NCI-H2029 (cell line): ENCODE measurements around the gene C1orf210.
A peak's percentile ranks its signal among the peaks of the same experiment; 100 is the strongest.

Source experiments
- DNase-seq: peaks from one replicate; lab custom pipeline; 2025; lab: John Stamatoyannopoulos, UW

The C1orf210 gene

GRCh38 chr1:43294761-43295160, 9.4 kb upstream of the C1orf210 start:
- DNase-seq: no peak

GRCh38 chr1:43293896-43294760, 8.7 kb upstream of the C1orf210 start:
- no peak for DNase-seq

- DNase-seq: no peak
These were observed 7.8 kb upstream of the C1orf210 start for GRCh38 chr1:43293176-43293575.

- DNase-seq: no peak
These were observed 7.3 kb upstream of the C1orf210 start for GRCh38 chr1:43292679-43293078.

DNA sequence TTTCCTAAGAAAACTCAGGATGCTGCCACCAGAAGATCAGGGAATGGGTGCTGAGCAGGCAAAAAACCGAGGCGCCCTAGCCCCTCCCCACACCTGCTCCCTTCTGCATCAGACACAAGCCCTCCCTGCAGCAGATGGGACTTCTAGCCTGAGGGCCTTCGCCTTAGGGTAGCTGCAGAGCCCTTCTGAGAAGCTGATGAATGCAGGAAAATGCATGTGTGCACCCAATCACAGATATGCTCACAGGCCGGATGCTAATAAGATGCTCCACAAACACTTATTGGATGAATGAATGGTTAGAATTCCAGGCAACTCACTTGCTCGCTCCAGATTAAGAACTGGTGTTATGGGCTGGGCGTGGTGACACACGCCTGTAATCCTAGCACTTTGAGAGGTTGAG, 6.8 kb upstream of the C1orf210 start:
- DNase-seq: no peak

GRCh38 chr1:43288785-43289706, 3.7 kb upstream of the C1orf210 start:
- no peak for DNase-seq

- no peak for DNase-seq
These were observed 2.8 kb upstream of the C1orf210 start for GRCh38 chr1:43288058-43288784.

- DNase-seq: no peak
These were observed 1.2 kb upstream of the C1orf210 start for GRCh38 chr1:43286533-43286932.

- DNase-seq: no peak
These were observed 734 bp upstream of the C1orf210 start for GRCh38 chr1:43286115-43286514.

DNA sequence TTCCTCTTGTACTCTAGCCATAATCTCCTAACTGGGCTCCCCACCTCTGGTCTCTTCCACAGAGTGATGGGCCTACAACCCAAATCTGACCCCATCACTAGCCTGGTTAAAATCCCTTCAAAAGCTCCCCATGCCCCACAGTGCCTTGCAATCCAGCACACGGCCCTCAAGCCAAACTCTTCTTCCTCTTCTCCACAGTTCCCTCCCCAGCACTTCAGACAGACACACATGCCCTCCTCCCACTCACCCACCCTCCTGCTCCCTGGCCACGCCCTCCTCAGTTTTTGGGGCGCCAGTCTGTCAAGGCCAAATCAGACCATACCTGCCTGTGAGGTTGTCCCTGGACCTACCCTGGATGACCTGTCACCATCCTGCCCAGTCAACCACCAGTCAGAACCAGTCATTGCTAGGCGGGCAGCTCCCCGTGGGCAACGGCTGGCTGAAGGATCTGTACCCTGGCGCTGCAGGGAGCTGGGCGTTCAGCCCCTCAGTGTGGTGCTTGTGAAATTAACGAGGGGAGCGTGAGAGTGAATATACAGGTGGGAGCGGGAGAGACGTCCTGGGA, 753 bp downstream of the C1orf210 start:
- no peak for DNase-seq

GRCh38 chr1:43284065-43284464, 1.3 kb downstream of the C1orf210 start:
- DNase-seq: no peak

- DNase-seq: peak; percentile 25
These were observed 2.9 kb downstream of the C1orf210 start for GRCh38 chr1:43282220-43283195.

GRCh38 chr1:43280692-43281091, 4.7 kb downstream of the C1orf210 start:
- DNase-seq: no peak

GRCh38 chr1:43279666-43280065, 5.7 kb downstream of the C1orf210 start:
- no peak for DNase-seq

DNA sequence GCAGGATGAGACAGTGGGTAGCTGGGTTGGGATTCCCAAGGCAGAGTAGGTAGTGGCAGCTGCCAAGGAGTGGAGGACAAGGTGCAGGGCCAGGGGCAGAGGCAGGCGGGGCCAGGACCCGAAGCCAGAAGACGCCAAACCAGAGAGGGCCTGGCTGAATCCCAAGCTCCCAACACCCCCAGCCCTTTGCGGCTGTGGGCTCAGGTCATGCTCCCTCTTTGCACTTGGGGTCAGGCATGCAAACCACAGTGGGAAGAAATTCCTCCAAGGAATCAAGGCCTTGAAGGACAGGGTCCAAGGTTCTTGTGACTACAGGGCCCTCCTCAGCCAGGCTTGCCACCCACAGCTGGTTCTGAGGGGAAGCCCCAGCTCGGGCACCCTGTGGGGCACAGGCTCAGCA, 6.2 kb downstream of the C1orf210 start:
- no peak for DNase-seq

- no peak for DNase-seq
These were observed 8.1 kb downstream of the C1orf210 start for GRCh38 chr1:43277116-43277876.

DNA sequence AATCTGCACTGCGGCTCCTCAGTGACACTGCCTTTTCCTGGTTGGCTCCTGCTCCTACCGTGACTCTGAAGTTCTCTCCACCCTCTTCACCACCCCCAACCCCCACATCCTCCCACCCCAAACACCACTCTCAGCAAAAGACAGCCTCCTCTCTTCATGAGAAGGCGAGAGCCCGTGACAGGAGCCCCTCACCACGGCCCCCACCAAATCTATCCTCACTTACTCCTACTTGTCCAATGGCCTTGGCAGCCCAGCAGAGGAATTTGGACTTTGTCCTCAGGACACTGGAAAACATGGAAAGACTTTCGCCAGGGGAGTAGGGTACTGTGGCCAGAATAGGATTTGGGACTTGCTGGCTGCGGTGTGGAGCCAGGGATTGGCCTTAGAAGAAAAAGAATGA, 8.7 kb downstream of the C1orf210 start:
- DNase-seq: no peak

GRCh38 chr1:43275826-43276620, 9.4 kb downstream of the C1orf210 start:
- no peak for DNase-seq

- no peak for DNase-seq
These were observed 10.6 kb downstream of the C1orf210 start for GRCh38 chr1:43274804-43275180.
